ENCODE measurements around the gene CACNG7.

- TF ChIP-seq CTCF (IDR thresholded peaks at IDR 0.05) (no peak), POLR2A (IDR thresholded peaks at IDR 0.05) (no peak)
Observed at GRCh38 chr19:53907690-53908089, 1.4 kb upstream of the CACNG7 start.

Data from lower leg skin (tissue), 3 donors.